Measurements from ENCODE around the gene CASK.
"Not testable (repeated sequence)": the region's sequence is repeated elsewhere in the genome, so short reads cannot be mapped to it uniquely, and the experiment has no call there.

The CASK gene

GRCh38 chrX:41653125-41653524, 270.2 kb downstream of the CASK start:
- no peak for DNase-seq (ENCODE audit: low read depth in 1 of 2, low spot score in 1 of 2)
- no peak overlapping the region for H3K27ac ChIP-seq (replicated peaks)
- TF ChIP-seq SPI1 (IDR thresholded peaks at IDR 0.05; ENCODE audit: borderline replicate concordance, low read depth) = no peak
- TF ChIP-seq GABPA (IDR thresholded peaks at IDR 0.05; ENCODE audit: low read depth) = no peak
- no peak for TF ChIP-seq REST (IDR thresholded peaks at IDR 0.05; ENCODE audit: insufficient replicate concordance, low read depth)
- no peak for TF ChIP-seq CTCF (IDR thresholded peaks at IDR 0.05; ENCODE audit: insufficient read depth, low read length)
- TF ChIP-seq POLR2AphosphoS5 (IDR thresholded peaks at IDR 0.05; ENCODE audit: low read depth) = no peak
- H3K4me3 ChIP-seq (replicated peaks; ENCODE audit: insufficient read depth, low read length) = no peak overlapping the region
- H3K27me3 ChIP-seq (ENCODE audit: insufficient read depth, poor library complexity, severe bottlenecking) = no peaks in the 10 kb centered on the region

GRCh38 chrX:41646201-41646600, 277.2 kb downstream of the CASK start:
- H3K27ac ChIP-seq (replicated peaks); H3K27me3 ChIP-seq (ENCODE audit: insufficient read depth, poor library complexity, severe bottlenecking); H3K4me3 ChIP-seq (replicated peaks; ENCODE audit: insufficient read depth, low read length); DNase-seq (ENCODE audit: low read depth in 1 of 2, low spot score in 1 of 2): not testable (repeated sequence)

- no peak for DNase-seq (ENCODE audit: low read depth in 1 of 2, low spot score in 1 of 2)
- H3K4me3 ChIP-seq (replicated peaks; ENCODE audit: insufficient read depth, low read length) = no peak overlapping the region
- H3K27ac ChIP-seq (replicated peaks) = no peak overlapping the region
- no peak for TF ChIP-seq POLR2AphosphoS5 (IDR thresholded peaks at IDR 0.05; ENCODE audit: low read depth)
- no peak for TF ChIP-seq SPI1 (IDR thresholded peaks at IDR 0.05; ENCODE audit: borderline replicate concordance, low read depth)
- TF ChIP-seq CTCF (IDR thresholded peaks at IDR 0.05; ENCODE audit: insufficient read depth, low read length) = no peak
- no peak for TF ChIP-seq GABPA (IDR thresholded peaks at IDR 0.05; ENCODE audit: low read depth)
- no peaks in the 10 kb centered on the region for H3K27me3 ChIP-seq (ENCODE audit: insufficient read depth, poor library complexity, severe bottlenecking)
These were observed 289.1 kb downstream of the CASK start for GRCh38 chrX:41634284-41634683.

- TF ChIP-seq REST (IDR thresholded peaks at IDR 0.05; ENCODE audit: insufficient replicate concordance, low read depth) = no peak
- no peak for TF ChIP-seq SPI1 (IDR thresholded peaks at IDR 0.05; ENCODE audit: borderline replicate concordance, low read depth)
- no peak for TF ChIP-seq CTCF (IDR thresholded peaks at IDR 0.05; ENCODE audit: insufficient read depth, low read length)
- TF ChIP-seq GABPA (IDR thresholded peaks at IDR 0.05; ENCODE audit: low read depth) = no peak
- no peak for TF ChIP-seq POLR2AphosphoS5 (IDR thresholded peaks at IDR 0.05; ENCODE audit: low read depth)
- no peaks in the 10 kb centered on the region for H3K27me3 ChIP-seq (ENCODE audit: insufficient read depth, poor library complexity, severe bottlenecking)
These were observed 293.3 kb downstream of the CASK start for GRCh38 chrX:41630091-41630490.

More at GRCh38 chrX:41630091-41630490, 293.3 kb downstream of the CASK start:
- Histone ChIP-seq H3K27ac (replicated peaks) (no peak overlapping the region), H3K4me3 (replicated peaks; ENCODE audit: insufficient read depth, low read length) (no peak overlapping the region)
- DNase-seq (ENCODE audit: low read depth in 1 of 2, low spot score in 1 of 2) = no peak
